K562 (cell line): ENCODE measurements around the gene LRP2. TPM values are rescaled to one million over a fixed set of nuclear protein-coding genes. Genes with fewer than 3 reads are reported as not detected.

Experiments used
- GTF2E2 ChIP-seq: fragments of 200-800 bp; sonication (Bioruptor generic); IDR thresholded peaks from 2 replicates; pipeline ENCODE4 v1.6.1; 2016; ENCODE audit warnings: missing genetic modification characterization, missing compliant biosample characterization
- MXI1 ChIP-seq: IDR thresholded peaks from 2 replicates; pipeline ENCODE4 v1.6.1; 2011; ENCODE audit warnings: low read depth, mild to moderate bottlenecking, improper control_type of control experiment, low read length
- polyA plus RNA-seq, 8 experiments: library from polyadenylated mRNA; depleted of rRNA in 4 of 8; stranded (reverse) in 5 of 8; unstranded in 3 of 8; fragments of >200 nt; fragmentation: Nextera tagmentation in 2 of 8; fragmentation: Illumina TruSeq in 1 of 8; extraction: Ambion mirVana in 2 of 8; extraction: Trizol in 1 of 8; gene quantifications; 2 replicates each; pipeline versions ENCODE4 v1.2.1 to v1.2.3, GENCODE V29; 2011 to 2014; ENCODE audit warnings: inconsistent platforms in 1 of 8, missing spikeins in 1 of 8
- total RNA-seq, 7 experiments: library from RNA; depleted of rRNA in 6 of 7; stranded (reverse); fragments of >200 nt in 6 of 7; fragmentation: Illumina TruSeq in 2 of 7; extraction: Trizol in 2 of 7; gene quantifications; 2 replicates each; pipeline versions ENCODE4 v1.2.1 to v1.2.3, GENCODE V29; 2011 to 2021; ENCODE audit warnings: low replicate concordance in 1 of 7
- TF ChIP-seq, protein P1 (sequence below): IDR thresholded peaks from 2 replicates; pipeline ENCODE4 v1.6.1; 2011; ENCODE audit not compliant: insufficient read length; ENCODE audit errors: extremely low read depth
- TF ChIP-seq, protein P2 (sequence below), 2 experiments: fragments of 450-650 bp in 1 of 2; sonication (generic) in 1 of 2; formaldehyde crosslinking in 1 of 2; IDR thresholded peaks; 2 replicates each; pipeline versions ENCODE4 v1.7.1 to v1.9.0; 2016 to 2022; ENCODE audit warnings: inconsistent platforms in 1 of 2, mild to moderate bottlenecking in 1 of 2, missing genetic modification reagents in 1 of 2

The LRP2 gene
- total and polyA plus RNA-seq, 9 of the 15 experiments (the other 6 are each of a cell fraction or from before 2014, with no cell fraction given), result 0.04 to 0.18 (median 0.11) TPM; not detected in 1

- TF ChIP-seq, protein P1, sequence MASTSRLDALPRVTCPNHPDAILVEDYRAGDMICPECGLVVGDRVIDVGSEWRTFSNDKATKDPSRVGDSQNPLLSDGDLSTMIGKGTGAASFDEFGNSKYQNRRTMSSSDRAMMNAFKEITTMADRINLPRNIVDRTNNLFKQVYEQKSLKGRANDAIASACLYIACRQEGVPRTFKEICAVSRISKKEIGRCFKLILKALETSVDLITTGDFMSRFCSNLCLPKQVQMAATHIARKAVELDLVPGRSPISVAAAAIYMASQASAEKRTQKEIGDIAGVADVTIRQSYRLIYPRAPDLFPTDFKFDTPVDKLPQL, result no peak
- TF ChIP-seq MXI1 (no peak), GTF2E2 (tag) (no peak)
- TF ChIP-seq, protein P2, sequence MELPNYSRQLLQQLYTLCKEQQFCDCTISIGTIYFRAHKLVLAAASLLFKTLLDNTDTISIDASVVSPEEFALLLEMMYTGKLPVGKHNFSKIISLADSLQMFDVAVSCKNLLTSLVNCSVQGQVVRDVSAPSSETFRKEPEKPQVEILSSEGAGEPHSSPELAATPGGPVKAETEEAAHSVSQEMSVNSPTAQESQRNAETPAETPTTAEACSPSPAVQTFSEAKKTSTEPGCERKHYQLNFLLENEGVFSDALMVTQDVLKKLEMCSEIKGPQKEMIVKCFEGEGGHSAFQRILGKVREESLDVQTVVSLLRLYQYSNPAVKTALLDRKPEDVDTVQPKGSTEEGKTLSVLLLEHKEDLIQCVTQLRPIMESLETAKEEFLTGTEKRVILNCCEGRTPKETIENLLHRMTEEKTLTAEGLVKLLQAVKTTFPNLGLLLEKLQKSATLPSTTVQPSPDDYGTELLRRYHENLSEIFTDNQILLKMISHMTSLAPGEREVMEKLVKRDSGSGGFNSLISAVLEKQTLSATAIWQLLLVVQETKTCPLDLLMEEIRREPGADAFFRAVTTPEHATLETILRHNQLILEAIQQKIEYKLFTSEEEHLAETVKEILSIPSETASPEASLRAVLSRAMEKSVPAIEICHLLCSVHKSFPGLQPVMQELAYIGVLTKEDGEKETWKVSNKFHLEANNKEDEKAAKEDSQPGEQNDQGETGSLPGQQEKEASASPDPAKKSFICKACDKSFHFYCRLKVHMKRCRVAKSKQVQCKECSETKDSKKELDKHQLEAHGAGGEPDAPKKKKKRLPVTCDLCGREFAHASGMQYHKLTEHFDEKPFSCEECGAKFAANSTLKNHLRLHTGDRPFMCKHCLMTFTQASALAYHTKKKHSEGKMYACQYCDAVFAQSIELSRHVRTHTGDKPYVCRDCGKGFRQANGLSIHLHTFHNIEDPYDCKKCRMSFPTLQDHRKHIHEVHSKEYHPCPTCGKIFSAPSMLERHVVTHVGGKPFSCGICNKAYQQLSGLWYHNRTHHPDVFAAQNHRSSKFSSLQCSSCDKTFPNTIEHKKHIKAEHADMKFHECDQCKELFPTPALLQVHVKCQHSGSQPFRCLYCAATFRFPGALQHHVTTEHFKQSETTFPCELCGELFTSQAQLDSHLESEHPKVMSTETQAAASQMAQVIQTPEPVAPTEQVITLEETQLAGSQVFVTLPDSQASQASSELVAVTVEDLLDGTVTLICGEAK (IDR thresholded peaks at IDR 0.05), result no peak
- TF ChIP-seq, protein P2 (CRISPR knock-in tag; IDR thresholded peaks at IDR 0.05), result no peak
These were observed 13.9 kb downstream of the LRP2 start (continued) for GRCh38 chr2:169348321-169349024.
